Measurements from ENCODE around the gene PNLDC1.
"Not testable (repeated sequence)": the region's sequence is repeated elsewhere in the genome, so short reads cannot be mapped to it uniquely, and the experiment has no call there.

Gene PNLDC1

GRCh38 chr6:159816775-159817174 is 16.7 kb downstream of the PNLDC1 start:
- not testable (repeated sequence) for H3K4me3 ChIP-seq, H3K27ac ChIP-seq

GRCh38 chr6:159817951-159818739 is 18.1 kb downstream of the PNLDC1 start:
- Histone ChIP-seq H3K4me3 (no peak overlapping the region), H3K27ac (no peak overlapping the region)

- H3K4me3 ChIP-seq: no peak overlapping the region
Measured at GRCh38 chr6:159819098-159819497, 19.0 kb downstream of the PNLDC1 start.

GRCh38 chr6:159819932-159820640 is 20.0 kb downstream of the PNLDC1 start:
- no peak overlapping the region for H3K4me3 ChIP-seq
- H3K27ac ChIP-seq: no peak overlapping the region

More at GRCh38 chr6:159819098-159819497, 19.0 kb downstream of the PNLDC1 start:
- no peak overlapping the region for H3K27ac ChIP-seq

- Histone ChIP-seq H3K4me3 (no peak overlapping the region), H3K27ac (no peak overlapping the region)
Measured at GRCh38 chr6:159821122-159821521, 21.0 kb downstream of the PNLDC1 start.

- Histone ChIP-seq H3K27ac (no peak overlapping the region), H3K4me3 (no peak overlapping the region)
Measured at GRCh38 chr6:159821726-159822125, 21.6 kb downstream of the PNLDC1 start.

- H3K27ac ChIP-seq: no peak overlapping the region
- H3K4me3 ChIP-seq: no peak overlapping the region
Measured at GRCh38 chr6:159823953-159824352, 23.9 kb downstream of the PNLDC1 start.

- not testable (repeated sequence) for H3K27ac ChIP-seq, H3K4me3 ChIP-seq
Measured at GRCh38 chr6:159824690-159825089, 24.6 kb downstream of the PNLDC1 start.

GRCh38 chr6:159826004-159826403 is 25.9 kb downstream of the PNLDC1 start:
- H3K27ac ChIP-seq: no peak overlapping the region
- H3K4me3 ChIP-seq: no peak overlapping the region

GRCh38 chr6:159826968-159827647 is 27.0 kb downstream of the PNLDC1 start:
- H3K27ac ChIP-seq: no peak overlapping the region
- H3K4me3 ChIP-seq: no peak overlapping the region

GRCh38 chr6:159828074-159828473 is 28.0 kb downstream of the PNLDC1 start:
- no peak overlapping the region for H3K4me3 ChIP-seq
- no peak overlapping the region for H3K27ac ChIP-seq

GRCh38 chr6:159829526-159829925 is 29.4 kb downstream of the PNLDC1 start:
- Histone ChIP-seq H3K27ac (no peak overlapping the region), H3K4me3 (no peak overlapping the region)

- Histone ChIP-seq H3K27ac (no peak overlapping the region), H3K4me3 (no peak overlapping the region)
Measured at GRCh38 chr6:159830501-159831372, 30.7 kb downstream of the PNLDC1 start.

GRCh38 chr6:159831373-159831679 is 31.2 kb downstream of the PNLDC1 start:
- no peak overlapping the region for H3K4me3 ChIP-seq
- H3K27ac ChIP-seq: no peak overlapping the region

- Histone ChIP-seq H3K27ac (no peak overlapping the region), H3K4me3 (no peak overlapping the region)
Measured at GRCh38 chr6:159832946-159833345, 32.9 kb downstream of the PNLDC1 start.

GRCh38 chr6:159833556-159833955 is 33.5 kb downstream of the PNLDC1 start:
- H3K4me3 ChIP-seq: no peak overlapping the region
- no peak overlapping the region for H3K27ac ChIP-seq

- Histone ChIP-seq H3K27ac (no peak overlapping the region), H3K4me3 (no peak overlapping the region)
Measured at GRCh38 chr6:159833997-159834603, 34.0 kb downstream of the PNLDC1 start.

- Histone ChIP-seq H3K4me3 (no peak overlapping the region), H3K27ac (no peak overlapping the region)
Measured at GRCh38 chr6:159836718-159837490, 36.8 kb downstream of the PNLDC1 start.

GRCh38 chr6:159837511-159837910 is 37.4 kb downstream of the PNLDC1 start:
- Histone ChIP-seq H3K27ac (no peak overlapping the region), H3K4me3 (no peak overlapping the region)
